NB4 (cell line): Measurements from ENCODE around the gene YARS1.
"Not testable (repeated sequence)": the region's sequence is repeated elsewhere in the genome, so short reads cannot be mapped to it uniquely, and the experiment has no call there.

Experiments used
- DNase-seq: peaks from one replicate; pipeline ENCODE4 v3.0.0; 2010; ENCODE audit warnings: low read depth
- H3K4me3 ChIP-seq: one replicate; pipeline ENCODE4 v1.5.1; 2011; ENCODE audit warnings: mild to moderate bottlenecking, low read depth, low read length, moderate library complexity
- MYC ChIP-seq: IDR thresholded peaks from 2 replicates; pipeline ENCODE4 v1.6.1; 2011; ENCODE audit warnings: low read depth, low read length
- POLR2A ChIP-seq: IDR thresholded peaks from 2 replicates; pipeline ENCODE4 v1.6.1; 2011; ENCODE audit warnings: mild to moderate bottlenecking; ENCODE audit not compliant: insufficient read length; ENCODE audit errors: extremely low read depth
- TF ChIP-seq, protein P1 (sequence below): IDR thresholded peaks from one replicate; pipeline ENCODE4 v1.5.1; 2012; ENCODE audit warnings: low read depth, low read length
- TF ChIP-seq, protein P2 (sequence below): IDR thresholded peaks from 2 replicates; pipeline ENCODE4 v1.6.1; 2011; ENCODE audit warnings: low read depth, low read length

The YARS1 gene

DNA sequence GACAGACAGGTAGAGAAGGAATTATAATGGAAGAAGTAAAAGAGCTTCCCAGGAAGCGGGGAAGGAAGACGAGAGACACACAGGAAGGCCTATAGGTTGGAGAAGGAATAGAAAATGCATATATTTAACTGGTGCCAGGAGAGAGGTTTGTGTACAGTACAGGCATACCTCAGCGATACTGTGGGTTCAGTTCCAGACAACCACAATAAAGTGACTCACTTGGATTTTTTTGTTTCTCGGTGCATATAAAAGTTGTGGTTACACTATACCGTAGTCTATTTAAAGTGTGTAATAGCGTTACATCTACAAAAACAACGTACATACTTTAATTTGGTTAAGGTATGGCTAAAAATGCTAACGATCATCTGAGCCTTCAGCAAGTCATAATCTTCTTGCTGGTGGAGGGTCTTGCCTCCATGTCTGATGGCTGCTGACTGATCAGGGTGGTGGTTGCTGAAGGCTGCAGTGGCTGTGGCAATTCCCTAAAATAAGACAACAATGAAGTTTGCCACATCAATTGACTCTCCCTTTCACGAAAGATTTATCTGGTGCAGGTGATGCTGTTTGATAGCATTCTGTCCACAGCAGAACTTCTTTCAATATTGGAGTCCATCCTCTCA is 16.0 kb downstream of the YARS1 start:
- TF ChIP-seq, protein P1, sequence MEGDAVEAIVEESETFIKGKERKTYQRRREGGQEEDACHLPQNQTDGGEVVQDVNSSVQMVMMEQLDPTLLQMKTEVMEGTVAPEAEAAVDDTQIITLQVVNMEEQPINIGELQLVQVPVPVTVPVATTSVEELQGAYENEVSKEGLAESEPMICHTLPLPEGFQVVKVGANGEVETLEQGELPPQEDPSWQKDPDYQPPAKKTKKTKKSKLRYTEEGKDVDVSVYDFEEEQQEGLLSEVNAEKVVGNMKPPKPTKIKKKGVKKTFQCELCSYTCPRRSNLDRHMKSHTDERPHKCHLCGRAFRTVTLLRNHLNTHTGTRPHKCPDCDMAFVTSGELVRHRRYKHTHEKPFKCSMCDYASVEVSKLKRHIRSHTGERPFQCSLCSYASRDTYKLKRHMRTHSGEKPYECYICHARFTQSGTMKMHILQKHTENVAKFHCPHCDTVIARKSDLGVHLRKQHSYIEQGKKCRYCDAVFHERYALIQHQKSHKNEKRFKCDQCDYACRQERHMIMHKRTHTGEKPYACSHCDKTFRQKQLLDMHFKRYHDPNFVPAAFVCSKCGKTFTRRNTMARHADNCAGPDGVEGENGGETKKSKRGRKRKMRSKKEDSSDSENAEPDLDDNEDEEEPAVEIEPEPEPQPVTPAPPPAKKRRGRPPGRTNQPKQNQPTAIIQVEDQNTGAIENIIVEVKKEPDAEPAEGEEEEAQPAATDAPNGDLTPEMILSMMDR, result no peak
- TF ChIP-seq MYC (no peak), POLR2A (no peak)
- TF ChIP-seq, protein P2, sequence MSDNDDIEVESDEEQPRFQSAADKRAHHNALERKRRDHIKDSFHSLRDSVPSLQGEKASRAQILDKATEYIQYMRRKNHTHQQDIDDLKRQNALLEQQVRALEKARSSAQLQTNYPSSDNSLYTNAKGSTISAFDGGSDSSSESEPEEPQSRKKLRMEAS, result no peak

DNA sequence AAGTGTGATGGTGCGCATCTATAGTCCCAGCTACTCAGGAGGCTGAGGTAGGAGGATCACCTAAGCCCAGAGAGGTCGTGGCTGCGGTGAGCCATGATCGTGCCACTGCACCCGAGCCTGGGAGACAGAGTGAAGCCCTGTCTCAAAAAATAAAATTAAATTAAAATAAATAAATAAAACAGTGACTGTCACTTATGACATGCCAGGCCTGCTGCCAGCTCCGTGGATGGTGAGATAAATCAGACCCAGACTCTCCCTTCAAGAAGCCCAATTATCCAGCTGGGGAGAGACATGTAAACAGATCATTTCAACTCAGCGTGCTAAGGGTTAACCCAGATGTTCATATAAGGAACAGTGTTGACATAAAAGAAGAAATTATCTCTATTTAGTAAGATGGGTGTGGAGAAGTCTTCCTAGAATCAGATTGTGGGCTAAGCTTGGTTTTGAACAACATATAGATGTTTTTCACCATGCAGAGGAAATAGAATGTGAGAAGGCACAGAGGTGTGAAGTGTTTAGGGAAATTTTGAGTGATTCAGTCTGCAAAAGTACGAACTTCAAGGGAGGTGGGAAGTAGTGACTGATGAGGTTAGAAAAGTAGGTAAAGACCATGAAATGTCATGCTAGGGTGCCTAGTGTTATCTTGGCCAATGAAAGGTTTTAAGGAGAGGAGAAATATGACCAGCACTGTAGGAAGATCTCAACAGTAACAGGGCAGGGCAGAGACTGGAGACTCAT is 18.3 kb downstream of the YARS1 start:
- no peak for DNase-seq
- no peak overlapping the region for H3K4me3 ChIP-seq
- TF ChIP-seq, protein P2, result no peak
- TF ChIP-seq, protein P1, result no peak
- TF ChIP-seq POLR2A (no peak), MYC (no peak)

More for the DNA sequence above, 16.0 kb downstream of the YARS1 start:
- no peak for DNase-seq
- no peak overlapping the region for H3K4me3 ChIP-seq

DNA sequence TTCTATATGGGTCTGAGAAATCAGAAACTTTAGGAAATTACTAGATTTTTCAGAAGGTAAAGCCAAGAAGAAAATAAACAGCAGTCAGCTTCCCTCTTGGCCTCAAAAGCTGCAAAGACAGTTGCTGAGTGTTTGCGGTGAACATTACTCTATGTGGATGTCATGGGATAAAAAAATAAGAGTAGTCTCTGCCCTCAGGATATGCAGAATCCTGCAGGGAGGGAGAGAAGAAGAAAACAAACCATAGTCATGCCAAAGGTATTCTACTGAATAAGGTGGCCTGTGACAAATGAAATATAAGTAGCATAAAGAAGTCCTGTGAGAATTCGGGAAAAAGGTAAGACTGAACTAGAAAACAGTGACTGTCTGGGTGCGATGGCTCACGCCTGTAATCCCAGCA is 19.0 kb downstream of the YARS1 start:
- H3K4me3 ChIP-seq, result no peak overlapping the region
- DNase-seq, result no peak
- TF ChIP-seq, protein P1, result no peak
- TF ChIP-seq, protein P2, result no peak
- TF ChIP-seq POLR2A, result no peak

DNA sequence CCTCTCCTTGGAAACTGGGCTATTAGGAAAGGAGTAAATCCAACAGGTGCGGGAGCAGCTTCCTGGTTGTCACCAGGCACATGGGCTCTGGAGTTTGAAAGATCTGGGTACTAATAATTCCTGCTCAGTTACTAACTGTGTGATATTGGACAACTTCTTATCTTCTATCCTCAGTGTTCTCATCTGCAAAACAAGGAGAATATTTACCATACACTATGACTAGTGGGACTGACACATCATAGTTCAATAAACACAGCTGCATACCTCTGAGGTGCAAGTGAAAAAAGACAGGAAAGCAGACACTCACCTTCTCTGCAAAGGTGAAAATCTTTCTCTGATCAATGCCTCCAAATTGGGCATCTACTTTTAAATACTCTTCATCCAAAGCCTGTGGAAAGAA is 19.7 kb downstream of the YARS1 start:
- no peak overlapping the region for H3K4me3 ChIP-seq
- no peak for TF ChIP-seq MYC
- TF ChIP-seq, protein P1, result no peak
- no peak for TF ChIP-seq POLR2A
- TF ChIP-seq, protein P2, result no peak
- no peak for DNase-seq

DNA sequence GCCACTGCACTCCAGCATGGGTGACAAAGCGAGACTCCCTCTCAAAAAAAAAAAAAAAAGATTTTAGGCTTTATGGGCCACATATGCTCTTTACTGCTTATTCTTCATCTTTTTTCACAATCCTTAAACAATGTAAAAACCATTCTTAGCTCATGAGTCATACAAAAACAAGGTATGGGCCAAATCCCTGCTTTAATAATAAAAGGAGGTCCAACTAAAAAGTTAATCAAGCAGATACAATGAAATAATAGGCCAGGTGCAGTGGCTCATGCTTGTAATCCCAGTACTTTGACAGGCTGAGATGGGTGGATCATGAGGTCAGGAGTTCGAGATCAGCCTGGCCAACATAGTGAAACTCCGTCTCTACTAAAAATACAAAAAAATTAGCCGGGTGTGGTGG is 21.4 kb downstream of the YARS1 start:
- DNase-seq, H3K4me3 ChIP-seq: not testable (repeated sequence)

DNA sequence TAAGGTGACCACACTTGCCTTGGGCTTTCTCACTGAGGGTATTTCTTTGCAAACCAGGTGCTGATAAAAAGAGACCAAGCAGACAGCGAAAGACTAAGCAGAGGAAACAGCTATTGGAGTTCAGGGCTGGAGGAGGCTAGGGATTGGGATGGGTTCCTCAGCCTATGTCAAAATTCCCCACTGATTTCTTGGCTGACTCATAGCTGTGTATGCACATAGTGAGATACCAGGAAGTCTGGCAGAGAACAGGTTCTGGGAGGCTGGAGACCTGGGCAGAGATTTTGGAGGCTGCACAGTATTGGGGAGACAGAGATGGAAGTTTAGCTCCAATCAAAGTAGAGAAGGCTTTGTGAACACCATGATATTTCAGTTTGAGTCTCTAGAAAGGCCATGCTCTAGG is 25.3 kb downstream of the YARS1 start:
- TF ChIP-seq MYC (no peak), POLR2A (no peak)
- TF ChIP-seq, protein P1, result no peak
- no peak for DNase-seq
- no peak overlapping the region for H3K4me3 ChIP-seq

DNA sequence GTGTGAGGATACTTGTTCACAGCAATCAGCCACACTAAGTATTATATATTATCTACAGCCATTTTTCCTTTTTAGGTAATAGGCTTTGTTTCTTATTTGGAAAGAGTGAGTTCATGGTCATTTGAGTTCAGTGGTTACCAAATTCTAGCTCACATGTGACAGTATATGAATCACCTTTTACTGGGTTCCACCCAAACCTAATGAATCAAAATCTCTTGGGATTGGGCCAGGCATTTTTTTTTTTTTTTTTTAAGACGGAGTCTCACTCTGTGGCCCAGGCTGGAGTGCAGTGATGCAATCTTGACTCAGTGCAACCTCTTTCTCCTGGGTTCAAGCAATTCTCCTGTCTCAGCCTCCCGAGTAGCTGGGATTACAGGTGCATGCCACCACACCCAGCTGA is 27.8 kb downstream of the YARS1 start:
- DNase-seq, H3K4me3 ChIP-seq: not testable (repeated sequence)
